Measurements from ENCODE around the gene ZGPAT.

Gene ZGPAT

DNA sequence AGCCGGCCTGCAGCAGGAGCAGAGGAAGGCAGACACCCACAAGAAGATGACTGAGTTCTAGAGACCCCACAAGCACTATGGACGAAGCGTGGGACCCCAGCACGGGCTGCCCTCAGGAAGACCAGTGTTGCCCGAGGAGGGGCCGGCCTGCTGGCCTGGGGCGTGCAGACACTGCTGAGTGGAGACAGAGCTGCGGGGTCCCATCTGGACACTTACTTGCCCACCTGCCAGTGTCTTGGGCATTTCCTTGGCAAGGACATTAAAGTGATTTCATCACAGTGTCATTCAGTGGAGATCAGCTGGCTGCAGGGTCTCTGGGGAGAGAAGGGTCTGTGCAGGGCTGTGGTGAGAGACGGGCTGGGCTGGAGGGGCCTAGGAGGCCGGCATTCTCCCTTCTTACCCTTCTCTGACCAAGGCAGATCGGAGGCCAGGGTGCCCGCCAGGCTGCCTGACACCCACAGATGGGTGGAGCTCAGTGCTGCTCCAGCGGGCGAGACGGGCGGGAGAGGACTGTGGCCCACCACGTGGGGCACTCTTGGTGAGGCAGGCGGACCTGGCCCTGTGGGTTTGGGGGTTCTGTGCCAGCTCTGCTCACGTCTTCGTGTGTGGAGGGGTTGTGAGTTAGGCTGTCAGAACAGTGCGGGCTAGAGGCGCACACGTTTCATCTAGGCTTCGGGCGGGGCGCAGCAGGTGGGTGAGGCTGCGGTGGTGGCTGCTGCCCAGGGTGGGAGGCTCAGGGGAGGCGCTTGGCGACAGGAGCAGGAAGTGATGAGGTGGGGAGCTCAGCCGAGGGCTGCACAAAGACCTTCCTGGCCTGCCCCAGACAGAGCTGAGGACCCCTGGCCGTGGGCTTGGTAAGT lies 28.2 kb downstream of the ZGPAT start, which contains the start of gene LIME1:
TSS of gene LIME1 (plus strand) at position 806 of the 860 bp plus-strand sequence. CDS start 886 bp downstream, outside the sequence.
- peak; percentile 62 for DNase-seq

GRCh38 chr20:63736893-63737694 lies 29.3 kb downstream of the ZGPAT start:
- DNase-seq, result peak; percentile 43

- no peak for DNase-seq
Measured at GRCh38 chr20:63737695-63737944, 29.8 kb downstream of the ZGPAT start.

DNA sequence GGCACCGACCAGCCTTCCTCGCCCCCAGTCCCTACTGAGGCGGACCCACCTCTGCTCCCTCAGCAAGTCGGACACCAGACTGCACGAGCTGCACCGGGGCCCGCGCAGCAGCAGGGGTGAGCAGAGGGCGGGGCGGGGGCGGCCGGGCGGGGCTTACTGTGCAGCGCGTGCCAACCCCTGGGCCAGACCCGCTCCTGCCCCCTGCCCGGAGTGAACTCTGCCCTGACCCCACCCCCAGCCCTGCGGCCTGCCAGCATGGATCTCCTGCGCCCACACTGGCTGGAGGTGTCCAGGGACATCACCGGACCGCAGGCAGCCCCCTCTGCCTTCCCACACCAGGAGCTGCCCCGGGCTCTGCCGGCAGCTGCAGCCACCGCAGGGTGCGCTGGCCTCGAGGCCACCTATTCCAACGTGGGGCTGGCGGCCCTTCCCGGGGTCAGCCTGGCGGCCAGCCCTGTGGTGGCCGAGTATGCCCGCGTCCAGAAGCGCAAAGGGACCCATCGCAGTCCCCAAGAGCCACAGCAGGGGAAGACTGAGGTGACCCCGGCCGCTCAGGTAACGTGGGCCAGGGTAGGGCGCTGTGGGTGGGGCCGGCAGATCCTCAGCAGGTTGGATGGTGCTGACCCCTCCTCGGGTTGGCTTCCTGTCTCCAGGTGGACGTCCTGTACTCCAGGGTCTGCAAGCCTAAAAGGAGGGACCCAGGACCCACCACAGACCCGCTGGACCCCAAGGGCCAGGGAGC lies 30.3 kb downstream of the ZGPAT start:
- DNase-seq, result no peak

DNA sequence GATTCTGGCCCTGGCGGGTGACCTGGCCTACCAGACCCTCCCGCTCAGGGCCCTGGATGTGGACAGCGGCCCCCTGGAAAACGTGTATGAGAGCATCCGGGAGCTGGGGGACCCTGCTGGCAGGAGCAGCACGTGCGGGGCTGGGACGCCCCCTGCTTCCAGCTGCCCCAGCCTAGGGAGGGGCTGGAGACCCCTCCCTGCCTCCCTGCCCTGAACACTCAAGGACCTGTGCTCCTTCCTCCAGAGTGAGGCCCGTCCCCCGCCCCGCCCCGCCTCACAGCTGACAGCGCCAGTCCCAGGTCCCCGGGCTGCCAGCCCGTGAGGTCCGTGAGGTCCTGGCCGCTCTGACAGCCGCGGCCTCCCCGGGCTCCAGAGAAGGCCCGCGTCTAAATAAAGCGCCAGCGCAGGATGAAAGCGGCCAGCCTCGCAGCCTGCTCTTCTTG lies 30.9 kb downstream of the ZGPAT start:
- no peak for DNase-seq

DNA sequence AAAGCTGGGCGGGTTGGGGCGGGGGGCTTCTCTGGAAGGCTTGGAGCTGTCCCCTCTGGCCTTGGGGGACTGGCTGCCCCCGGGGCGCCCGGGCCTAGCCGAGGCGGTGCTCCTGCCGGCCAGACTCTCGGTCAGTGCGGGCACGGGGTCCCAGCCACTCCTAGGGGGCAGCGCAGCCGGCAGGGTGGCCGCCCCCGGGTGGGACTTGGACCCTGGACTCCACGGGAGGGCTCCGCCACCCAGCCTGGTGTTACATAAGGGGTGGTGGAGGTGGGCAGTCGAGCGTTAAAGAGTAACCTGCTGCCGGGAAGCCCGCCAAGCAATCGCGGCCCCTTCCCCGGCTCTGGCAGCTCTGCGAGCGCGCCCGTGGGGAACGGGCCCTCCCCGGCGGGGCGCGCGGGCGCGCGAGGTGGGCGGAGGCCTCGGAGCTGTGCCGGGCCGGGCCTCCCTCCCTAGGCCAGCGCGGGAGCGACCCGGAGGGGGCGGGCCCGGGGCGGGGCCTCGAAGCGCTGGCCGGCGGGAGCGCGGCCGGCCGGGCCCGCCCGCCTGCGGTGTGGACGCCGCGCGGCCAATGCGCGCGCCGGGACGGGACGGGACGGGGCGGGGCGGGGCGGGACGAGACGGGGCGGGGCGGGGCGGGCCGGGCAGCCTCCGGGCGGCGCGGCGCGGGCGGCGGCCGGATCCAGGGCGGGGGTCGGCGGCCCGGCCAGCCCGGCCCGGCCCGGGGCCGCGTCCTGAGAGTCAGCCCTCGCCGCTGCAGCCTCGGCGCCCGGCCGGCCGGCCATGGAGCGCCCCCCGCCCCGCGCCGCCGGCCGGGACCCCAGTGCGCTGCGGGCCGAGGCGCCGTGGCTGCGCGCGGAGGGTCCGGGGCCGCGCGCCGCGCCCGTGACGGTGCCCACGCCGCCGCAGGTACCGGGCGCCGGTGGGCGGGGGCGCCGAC lies 31.6 kb downstream of the ZGPAT start, which contains the start of gene SLC2A4RG:
TSS of gene SLC2A4RG (plus strand) at position 647 of the 940 bp plus-strand sequence. CDS start at position 784, 137 bp downstream.
- DNase-seq, result peak; percentile 54

DNA sequence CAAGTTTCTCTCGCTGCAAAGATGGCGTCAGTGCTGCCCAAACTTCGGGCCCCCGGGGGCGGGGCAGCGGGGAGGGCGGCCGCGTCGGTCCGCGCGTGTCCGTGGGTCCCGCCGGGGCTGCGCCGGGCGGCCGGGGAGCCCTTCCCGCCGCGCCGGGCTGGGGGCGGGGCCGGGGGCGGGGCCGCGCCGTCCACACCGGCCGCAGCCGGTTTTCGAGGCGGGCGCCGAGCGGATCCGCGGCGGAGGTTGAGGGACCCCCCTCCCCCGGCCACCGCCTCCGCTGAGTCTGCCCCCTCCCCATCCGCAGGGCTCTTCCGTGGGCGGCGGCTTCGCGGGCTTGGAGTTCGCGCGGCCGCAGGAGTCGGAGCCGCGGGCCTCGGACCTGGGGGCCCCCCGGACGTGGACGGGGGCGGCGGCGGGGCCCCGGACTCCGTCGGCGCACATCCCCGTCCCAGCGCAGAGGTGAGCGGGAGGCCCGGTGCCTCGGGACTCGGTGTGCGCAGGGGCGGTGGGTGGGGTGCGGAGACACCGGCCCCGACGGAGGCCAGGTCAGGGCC lies 32.3 kb downstream of the ZGPAT start:
- DNase-seq, result no peak

DNA sequence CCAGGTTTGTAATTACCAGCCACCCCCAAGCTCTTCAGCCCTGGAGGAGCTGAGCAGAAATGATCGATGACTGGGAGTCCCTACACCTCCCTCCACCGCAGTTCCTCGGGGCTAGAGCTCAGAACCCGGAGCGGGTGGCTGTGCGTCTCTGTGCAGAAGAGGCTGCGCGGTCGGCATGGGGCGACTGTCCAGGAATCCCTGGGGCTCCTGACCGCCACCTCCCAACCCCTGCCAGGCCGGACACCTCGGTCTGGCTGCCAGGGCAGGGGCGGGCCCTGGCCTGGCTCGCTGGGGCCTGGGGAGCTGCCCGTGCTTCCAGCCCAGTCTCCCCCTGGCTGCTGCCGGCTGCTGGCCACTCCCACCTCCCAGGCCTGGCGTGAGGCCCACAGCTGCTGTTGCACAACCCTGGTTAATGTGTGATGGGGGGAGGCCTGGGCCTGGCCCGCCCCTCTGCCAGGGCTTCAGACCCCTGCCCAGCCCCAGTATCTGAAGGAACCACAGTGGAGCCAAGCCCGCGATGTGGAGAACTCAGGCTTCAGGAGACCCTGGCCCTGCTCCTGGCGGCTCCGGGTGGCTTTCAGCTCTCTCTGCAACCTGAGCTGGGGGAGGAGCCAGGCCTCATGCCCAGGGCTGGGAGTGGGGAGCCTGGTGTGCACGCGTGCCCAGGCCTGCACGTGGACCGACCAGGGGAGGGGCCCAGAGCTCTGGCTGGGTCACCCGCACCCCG lies 33.0 kb downstream of the ZGPAT start:
- DNase-seq, result no peak

DNA sequence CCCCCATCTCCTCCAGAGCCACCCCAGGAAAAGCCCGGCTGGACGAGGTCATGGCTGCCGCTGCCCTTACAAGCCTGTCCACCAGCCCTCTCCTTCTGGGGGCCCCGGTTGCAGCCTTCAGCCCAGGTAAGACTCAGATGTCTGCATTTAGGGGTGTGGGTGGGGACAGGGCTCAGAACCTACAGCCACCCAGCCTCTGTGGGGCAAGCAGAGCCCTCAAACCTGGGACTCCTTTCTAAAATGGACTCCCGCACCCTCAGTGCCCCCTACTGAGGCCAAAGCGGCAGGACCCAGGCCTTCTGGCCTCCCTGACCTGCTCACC lies 33.5 kb downstream of the ZGPAT start:
- DNase-seq, result no peak

GRCh38 chr20:63741676-63742380 lies 34.0 kb downstream of the ZGPAT start:
- DNase-seq, result no peak

DNA sequence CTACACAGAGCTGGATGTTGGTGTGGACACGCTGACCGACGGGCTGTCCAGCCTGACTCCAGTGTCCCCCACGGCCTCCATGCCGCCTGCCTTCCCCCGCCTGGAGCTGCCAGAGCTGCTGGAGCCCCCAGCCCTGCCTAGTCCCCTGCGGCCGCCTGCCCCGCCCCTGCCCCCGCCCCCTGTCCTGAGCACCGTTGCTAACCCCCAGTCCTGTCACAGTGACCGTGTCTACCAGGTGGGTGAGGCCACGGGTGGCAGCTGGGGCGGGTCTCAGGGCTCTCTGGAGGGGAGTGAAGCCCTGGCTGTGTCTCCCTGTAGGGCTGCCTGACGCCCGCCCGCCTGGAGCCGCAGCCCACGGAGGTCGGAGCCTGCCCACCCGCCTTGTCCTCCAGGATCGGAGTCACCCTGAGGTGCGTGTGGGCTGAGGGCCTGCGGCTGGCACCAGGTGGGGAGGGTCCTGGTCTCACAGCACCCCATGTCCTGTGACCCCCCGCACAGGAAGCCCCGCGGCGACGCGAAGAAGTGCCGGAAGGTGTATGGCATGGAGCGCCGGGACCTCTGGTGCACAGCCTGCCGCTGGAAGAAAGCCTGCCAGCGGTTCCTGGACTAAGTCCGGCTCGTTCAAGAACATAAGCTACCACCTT lies 34.7 kb downstream of the ZGPAT start:
- DNase-seq, result no peak

DNA sequence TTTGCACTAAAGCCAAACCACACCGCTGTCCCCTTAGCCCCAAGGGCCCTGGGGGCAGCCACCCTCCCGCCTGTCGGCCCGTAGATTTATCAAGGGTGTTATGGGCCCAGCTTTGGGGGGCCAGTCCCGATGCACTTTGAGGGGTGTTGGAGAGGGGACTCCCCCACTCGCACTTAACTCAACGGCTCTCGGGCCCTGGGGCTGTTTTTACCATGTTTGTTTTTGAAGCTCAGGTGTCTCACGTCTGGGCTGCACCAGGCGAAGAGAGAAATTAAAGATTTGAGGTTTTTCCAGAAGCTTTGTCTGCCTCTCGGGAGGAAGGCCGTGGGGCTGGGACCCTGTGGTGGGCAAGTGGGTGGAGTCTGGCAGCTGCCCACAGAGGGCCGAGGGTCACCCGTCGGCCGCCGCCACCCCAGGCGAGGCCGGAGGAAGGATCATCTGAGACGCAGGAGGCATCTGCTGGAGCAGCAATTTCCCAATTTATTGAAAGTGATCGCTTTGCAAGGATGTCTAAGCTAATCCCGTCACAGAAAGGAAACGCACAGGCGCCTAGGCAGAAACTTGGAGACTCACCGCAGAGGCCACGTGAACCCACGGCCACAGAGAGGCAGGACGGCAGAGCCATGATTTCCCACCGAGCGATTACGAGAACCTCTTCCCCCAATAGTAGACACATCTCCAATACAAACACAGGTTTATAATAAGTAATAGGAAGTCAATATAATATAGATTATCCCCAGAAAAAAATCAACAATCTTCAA lies 35.6 kb downstream of the ZGPAT start:
- no peak for DNase-seq

- DNase-seq, result no peak
Measured at GRCh38 chr20:63744158-63744557, 36.3 kb downstream of the ZGPAT start.

GRCh38 chr20:63744574-63745423 lies 37.0 kb downstream of the ZGPAT start:
- no peak for DNase-seq

GRCh38 chr20:63745424-63745805 lies 37.6 kb downstream of the ZGPAT start:
- DNase-seq, result no peak

- no peak for DNase-seq
Measured at GRCh38 chr20:63745961-63746731, 38.3 kb downstream of the ZGPAT start.

DNA sequence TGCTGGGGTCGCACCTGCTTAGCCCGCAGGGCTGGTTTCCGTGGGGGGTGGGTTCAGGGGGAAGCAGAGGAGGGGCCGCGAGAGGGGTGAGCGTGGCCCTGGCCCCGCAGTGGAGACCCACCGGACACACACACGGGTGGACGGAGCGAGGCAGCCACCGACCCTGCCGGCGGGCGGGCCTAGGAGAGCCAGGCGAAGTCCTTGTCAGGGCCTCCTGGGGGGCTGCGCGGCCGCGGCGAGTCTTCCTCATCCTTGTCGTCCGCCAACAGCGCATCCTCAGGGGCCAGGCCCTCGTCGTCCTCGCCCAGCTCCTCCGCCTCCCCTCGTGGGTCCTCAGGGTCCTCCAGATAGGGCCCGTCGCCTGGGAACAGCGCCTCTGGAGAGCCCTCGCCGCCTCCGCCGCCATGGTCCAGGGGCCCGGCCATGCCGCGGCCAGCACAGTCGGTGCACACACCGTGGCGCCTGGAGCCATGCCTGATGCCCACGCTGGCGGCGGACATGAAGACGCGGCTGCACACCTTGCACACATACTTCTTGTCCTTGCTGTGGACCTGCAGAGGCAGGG lies 39.0 kb downstream of the ZGPAT start:
- no peak for DNase-seq

Data from activated CD4-positive, alpha-beta T cell treated with anti-CD3 and anti-CD28 coated beads for 1 hour (primary cell).